Measurements from ENCODE around the gene BLTP3B.

Gene BLTP3B

DNA sequence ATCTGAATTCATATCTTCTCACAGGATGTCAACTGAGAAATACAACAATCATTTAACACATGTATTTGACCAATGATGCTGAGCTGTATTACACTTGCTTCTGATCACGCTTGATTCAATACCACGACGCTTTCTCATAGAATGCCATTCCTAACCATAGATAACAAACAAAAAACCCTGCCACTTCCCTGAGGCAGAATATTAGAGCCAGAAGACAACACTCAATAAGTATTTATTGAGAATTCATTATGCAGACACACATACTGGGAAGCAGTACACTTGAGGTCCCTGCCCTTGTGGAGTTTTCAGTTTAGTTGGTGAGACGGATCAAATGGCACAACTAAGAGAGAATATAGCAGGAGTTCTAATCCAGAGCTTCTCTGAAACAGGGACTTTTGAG is 32.4 kb downstream of the BLTP3B start:
- no peak overlapping the region for H3K27ac ChIP-seq
- TF ChIP-seq ZFX (IDR thresholded peaks at IDR 0.05; ENCODE audit: borderline replicate concordance): no peak
- TF ChIP-seq CTCF (IDR thresholded peaks at IDR 0.05): no peak

- no peak overlapping the region for H3K27ac ChIP-seq
- TF ChIP-seq ZFX (IDR thresholded peaks at IDR 0.05; ENCODE audit: borderline replicate concordance) (no peak), CTCF (IDR thresholded peaks at IDR 0.05) (no peak)
These were observed 35.8 kb downstream of the BLTP3B start for GRCh38 chr12:100106861-100107260.

DNA sequence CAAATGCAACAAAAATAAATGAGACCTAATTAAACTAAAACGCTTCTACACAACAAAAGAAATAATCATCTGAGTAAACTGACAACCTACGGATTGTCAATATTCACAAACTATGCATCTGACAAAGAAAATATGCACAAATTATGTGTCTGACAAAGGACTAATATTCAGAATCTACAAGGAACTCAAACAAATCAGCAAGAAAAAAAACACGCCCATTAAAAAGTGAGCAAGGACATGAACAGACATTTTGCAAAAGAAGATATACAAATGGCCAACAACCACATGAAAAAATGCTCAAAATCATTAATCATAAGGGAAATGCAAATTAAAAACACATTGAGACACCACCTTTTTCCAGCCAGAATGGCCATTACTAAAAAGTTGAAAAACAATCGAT is 37.0 kb downstream of the BLTP3B start:
- no peak for TF ChIP-seq ZFX (IDR thresholded peaks at IDR 0.05; ENCODE audit: borderline replicate concordance)
- no peak for TF ChIP-seq CTCF (IDR thresholded peaks at IDR 0.05)
- no peak overlapping the region for H3K27ac ChIP-seq

DNA sequence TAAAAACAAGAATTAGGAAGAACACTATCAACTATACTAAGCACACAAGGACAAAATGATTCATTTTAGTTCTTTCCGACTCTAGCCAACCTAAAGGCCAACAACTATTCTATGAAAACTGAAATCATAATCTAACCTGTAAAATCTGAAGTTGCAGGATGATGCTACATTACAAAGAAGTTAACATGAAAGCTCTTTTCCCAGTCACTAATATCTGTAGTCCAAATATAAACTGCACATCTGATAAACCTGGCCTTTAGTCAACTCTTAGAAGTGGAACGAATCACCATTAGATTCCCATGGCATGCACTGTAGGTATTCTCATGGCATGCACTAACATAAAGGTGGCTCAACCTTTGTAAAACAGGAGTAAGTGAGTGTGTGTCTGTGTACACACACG is 41.7 kb downstream of the BLTP3B start:
- no peak overlapping the region for H3K27ac ChIP-seq
- TF ChIP-seq CTCF (IDR thresholded peaks at IDR 0.05) (no peak), ZFX (IDR thresholded peaks at IDR 0.05; ENCODE audit: borderline replicate concordance) (no peak)

All from 22Rv1 (cell line).